ENCODE measurements around the gene DNM1L.
"Not testable (repeated sequence)": the region's sequence is repeated elsewhere in the genome, so short reads cannot be mapped to it uniquely, and the experiment has no call there.

Gene DNM1L

DNA sequence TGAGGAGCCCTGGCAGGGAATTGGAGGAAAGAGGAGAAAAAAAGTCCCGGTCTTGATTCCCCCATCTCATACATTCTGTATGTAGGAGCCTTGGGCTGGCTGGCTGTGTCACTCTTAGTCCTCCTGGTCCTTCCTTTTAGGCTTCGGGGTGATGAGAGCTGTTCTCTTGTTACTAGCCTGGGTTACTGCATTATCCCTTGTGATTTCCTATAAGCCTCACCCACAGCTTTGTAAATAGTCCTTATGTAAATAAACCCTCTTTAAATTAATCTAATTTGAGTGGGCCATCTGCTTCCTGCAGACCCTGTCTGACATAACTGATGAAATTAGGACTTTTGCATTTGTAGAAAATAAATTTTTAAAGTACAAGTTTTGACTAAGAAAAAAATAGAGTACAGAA is 19.2 kb downstream of the DNM1L start:
- DNase-seq, result no peak

DNA sequence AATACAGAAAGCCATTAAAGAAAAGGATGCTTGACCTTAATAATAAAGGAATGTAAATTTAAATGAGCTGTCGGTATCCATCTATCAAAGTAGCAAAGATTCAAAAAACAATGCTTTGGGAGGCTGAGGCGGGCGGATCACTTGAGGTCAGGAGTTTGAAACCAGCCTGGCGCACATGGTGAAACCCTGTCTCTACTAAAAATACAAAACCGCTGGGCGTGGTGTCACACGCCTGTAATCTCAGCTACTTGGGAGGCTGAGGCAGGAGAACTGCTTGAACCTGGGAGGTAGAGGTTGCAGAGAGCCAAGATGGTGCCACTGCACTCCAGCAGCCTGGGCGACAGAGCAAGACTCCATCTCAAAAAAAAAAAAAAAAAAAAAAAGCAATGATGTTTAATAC is 20.3 kb downstream of the DNM1L start:
- not testable (repeated sequence) for DNase-seq

GRCh38 chr12:32702473-32702872 is 23.4 kb downstream of the DNM1L start:
- DNase-seq, result no peak

GRCh38 chr12:32702946-32703345 is 23.8 kb downstream of the DNM1L start:
- no peak for DNase-seq

- no peak for DNase-seq
Measured at GRCh38 chr12:32705783-32706182, 26.7 kb downstream of the DNM1L start.

GRCh38 chr12:32706335-32707024 is 27.4 kb downstream of the DNM1L start:
- DNase-seq, result no peak

DNA sequence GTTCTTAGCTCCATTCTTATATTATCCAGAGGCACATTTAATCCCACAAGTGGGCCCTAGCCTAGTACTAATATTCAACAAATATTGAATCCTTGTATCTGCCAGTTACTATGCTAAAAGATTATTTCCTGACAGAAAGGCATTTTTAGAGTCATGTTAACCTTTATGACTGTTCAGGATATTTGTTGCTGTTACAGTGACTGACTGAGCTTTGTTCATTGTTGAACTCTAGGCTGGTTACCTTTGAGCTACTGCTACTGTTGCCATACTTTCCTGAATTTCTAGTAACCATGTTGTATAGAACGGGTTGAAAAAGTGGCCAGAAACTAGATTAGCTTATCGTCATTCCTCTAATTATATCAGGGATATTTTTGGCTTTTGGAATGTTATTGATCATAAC is 29.8 kb downstream of the DNM1L start:
- no peak for DNase-seq

- no peak for DNase-seq
Measured at GRCh38 chr12:32714772-32715171, 35.7 kb downstream of the DNM1L start.

GRCh38 chr12:32718926-32719325 is 39.8 kb downstream of the DNM1L start:
- no peak for DNase-seq

DNA sequence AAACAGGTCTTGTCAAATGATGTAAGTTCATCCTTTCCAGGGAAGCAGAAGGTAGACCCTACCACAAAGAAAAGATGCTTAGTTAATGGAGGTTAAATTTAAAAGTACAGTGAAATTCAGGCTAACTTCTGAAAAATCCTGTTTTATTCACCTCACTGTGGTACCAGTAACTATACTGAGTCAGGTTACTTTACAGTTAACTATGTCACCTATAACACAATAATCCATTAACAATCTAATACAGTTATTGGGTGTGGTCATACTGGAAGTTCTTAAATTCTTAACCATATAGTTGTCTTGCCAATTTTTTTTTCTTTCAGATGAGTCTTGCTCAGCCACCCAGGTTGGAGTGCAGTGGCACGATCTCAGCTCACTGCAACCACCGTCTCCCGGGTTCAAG is 46.2 kb downstream of the DNM1L start:
- not testable (repeated sequence) for DNase-seq

GRCh38 chr12:32726286-32726685 is 47.2 kb downstream of the DNM1L start:
- DNase-seq, result no peak

- DNase-seq, result no peak
Measured at GRCh38 chr12:32727237-32727636, 48.1 kb downstream of the DNM1L start.

GRCh38 chr12:32734952-32735351 is 55.9 kb downstream of the DNM1L start:
- no peak for DNase-seq

DNA sequence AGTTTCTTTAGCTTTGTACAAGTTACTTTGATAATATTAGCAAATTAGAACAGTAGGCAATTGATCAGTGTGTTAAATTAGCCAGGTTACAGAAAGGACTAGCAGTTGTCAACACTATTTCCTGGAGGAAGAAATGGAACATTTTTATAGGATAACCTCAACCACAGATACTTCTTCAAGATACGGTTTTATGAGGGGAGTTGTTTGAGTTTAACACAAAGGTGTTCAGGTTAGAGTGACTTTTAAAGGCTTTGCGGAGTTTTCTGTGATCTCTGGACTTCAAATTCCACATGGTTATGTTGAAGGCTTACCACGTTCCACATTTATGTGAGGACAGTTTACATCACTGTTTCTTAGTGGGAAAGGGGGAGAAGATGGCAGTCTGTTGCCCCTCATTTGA is 57.3 kb downstream of the DNM1L start:
- no peak for DNase-seq

DNA sequence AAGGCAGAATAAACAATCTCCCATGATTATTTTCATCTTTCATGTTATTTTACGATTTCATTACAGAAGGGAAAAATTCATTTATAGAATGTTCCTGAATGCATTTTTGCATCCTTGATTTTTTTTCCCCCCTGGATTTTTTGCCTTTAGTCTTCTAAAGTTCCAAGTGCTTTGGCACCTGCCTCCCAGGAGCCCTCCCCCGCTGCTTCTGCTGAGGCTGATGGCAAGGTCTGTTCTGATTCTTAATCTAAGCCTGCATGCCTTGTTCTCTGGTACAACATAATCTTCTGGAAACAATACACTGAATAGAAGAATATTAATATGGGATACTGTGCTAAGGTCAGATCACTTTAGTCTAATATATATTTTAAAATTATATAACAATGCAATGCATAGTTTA is 58.6 kb downstream of the DNM1L start:
- DNase-seq, result no peak

DNA sequence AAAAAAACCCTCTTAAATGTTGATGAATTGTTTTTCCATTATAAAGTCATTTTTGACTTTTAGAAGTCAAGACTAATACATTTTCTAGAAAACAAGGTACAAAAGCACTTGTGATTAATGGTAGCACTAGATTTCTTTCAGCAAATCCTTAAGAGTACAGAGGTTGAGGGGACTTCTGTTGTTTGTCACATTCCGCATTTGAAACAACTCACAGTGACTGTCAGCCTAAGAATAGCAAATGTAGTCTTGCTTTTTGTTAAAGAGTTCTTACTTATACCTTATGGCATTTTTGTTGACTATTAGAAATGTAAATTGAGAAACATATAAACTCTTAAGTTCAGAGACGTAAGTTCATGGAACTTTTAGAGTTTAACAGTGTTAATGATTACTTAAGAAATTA is 60.2 kb downstream of the DNM1L start:
- no peak for DNase-seq

DNA sequence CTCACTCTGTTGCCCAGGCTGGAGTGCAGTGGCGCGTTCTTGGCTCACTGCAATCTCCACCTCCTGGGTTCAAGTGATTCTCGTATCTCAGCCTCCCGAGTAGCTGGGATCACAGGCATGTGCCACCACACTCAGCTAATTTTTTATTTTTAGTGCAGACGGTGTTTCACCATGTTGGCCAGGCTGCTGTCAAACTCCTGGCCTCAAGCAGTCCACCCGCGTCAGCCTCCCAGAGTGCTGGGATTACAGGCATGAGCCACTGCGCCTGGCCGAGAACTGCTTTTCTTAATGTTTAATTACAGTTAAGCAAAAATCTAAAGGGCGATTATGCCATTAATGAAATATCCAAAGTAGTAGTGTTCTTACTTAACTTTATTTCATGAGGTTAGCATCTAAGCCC is 63.0 kb downstream of the DNM1L start:
- no peak for DNase-seq

DNA sequence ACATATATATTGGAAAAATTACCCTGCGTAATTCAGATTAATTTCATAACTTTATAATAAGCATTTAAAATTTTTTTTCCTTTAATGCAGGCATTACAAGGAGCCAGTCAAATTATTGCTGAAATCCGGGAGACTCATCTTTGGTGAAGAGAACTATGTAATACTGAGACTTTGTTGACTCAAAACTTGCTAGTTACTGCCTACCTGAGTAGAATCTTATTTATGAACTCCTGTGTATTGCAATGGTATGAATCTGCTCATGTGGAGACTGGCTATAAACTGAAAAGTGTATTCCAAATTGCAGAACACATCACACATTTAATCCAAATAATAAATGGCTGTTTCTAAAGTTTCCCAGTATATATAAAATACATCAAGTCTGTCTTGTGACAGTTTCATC is 64.2 kb downstream of the DNM1L start:
- DNase-seq, result no peak

GRCh38 chr12:32753605-32754004 is 74.5 kb downstream of the DNM1L start:
- no peak for DNase-seq

GRCh38 chr12:32754111-32754510 is 75.0 kb downstream of the DNM1L start:
- no peak for DNase-seq

GRCh38 chr12:32755051-32755653 is 76.1 kb downstream of the DNM1L start:
- DNase-seq, result peak; percentile 88

DNA sequence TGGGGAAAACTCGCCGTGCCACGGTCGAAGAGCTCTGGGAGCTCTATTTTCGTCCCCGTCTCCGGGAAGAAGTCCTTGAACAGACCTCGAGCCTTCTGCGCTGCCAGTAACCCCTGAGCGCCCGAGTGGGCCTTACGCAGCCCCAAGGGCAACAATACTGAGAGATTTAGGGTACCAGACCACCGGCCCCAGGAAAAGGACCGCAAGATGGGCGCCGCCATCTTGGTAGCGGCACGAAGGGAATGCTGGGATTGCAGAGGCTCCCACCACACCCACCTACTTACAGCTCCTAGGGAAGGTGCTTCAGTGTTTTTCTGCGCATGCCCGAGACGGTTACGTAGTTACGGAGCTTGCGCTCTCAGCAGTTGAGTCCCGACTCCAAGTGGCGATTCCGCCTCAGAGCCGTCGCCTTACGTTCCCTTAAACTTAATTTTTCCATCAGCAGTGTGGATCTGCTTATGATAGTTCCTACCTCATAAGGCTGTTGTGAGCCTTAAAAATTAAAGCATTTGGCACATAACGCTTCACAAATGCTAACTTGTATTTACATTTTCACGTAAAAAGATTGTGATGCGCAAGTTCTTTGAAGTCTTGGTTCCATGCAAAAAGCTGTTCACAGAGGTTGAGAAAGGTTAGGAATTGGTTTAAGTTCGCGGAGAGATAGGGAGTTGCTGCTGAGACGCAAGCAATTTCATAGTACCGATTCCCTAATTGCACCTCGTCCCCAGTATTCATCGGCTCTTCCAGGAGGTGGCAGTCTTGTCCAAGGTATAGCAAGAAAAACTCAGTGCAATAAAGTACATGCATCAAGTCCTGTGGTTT is 76.8 kb downstream of the DNM1L start, which contains the start of gene YARS2:
Gene YARS2, minus strand, starts transcription at position 244 of the 822 bp plus-strand sequence. Its CDS starts 23 bp downstream, at position 221.
- DNase-seq, result peak; percentile 95

GRCh38 chr12:32756476-32757066 is 77.5 kb downstream of the DNM1L start:
- DNase-seq, result no peak

GRCh38 chr12:32757157-32757556 is 78.1 kb downstream of the DNM1L start:
- no peak for DNase-seq
